H9 (cell line): ENCODE measurements around the gene EHD3. TPM values are rescaled to one million over a fixed set of nuclear protein-coding genes. Genes with fewer than 3 reads are reported as not detected.

ENCODE experiments used
- DNase-seq: peaks from one replicate; pipeline ENCODE4 v3.0.0-alpha.2; 2017
- H2AFZ ChIP-seq: one replicate; pipeline ENCODE4 v1.6.1; 2013; ENCODE audit warnings: mild to moderate bottlenecking, low read length, control low read depth, moderate library complexity
- H2AK5ac ChIP-seq: 2 replicates; pipeline ENCODE4 v1.6.1; 2013; ENCODE audit warnings: low read length, control low read depth, mixed read lengths; ENCODE audit not compliant: insufficient read length
- H2BK120ac ChIP-seq: one replicate; pipeline ENCODE4 v1.6.1; 2013; ENCODE audit warnings: low read depth, mild to moderate bottlenecking, low read length, control low read depth, inconsistent platforms; ENCODE audit not compliant: poor library complexity, severe bottlenecking
- H2BK12ac ChIP-seq: 2 replicates; pipeline ENCODE4 v1.6.1; 2013; ENCODE audit warnings: low read length, control low read depth, mixed read lengths, low read depth; ENCODE audit not compliant: insufficient read length
- H2BK15ac ChIP-seq: 2 replicates; pipeline ENCODE4 v1.6.1; 2013; ENCODE audit warnings: low read depth, low read length, control low read depth
- H2BK20ac ChIP-seq: one replicate; pipeline ENCODE4 v1.6.1; 2013; ENCODE audit warnings: low read depth, mild to moderate bottlenecking, low read length, control low read depth, inconsistent platforms; ENCODE audit not compliant: poor library complexity, severe bottlenecking
- H2BK5ac ChIP-seq: 2 replicates; pipeline ENCODE4 v1.6.1; 2013; ENCODE audit warnings: low read length, control low read depth, mixed read lengths; ENCODE audit not compliant: insufficient read length
- H3K14ac ChIP-seq: 2 replicates; pipeline ENCODE4 v1.6.1; 2013; ENCODE audit warnings: low read length, control low read depth; ENCODE audit not compliant: insufficient read depth
- H3K18ac ChIP-seq: 2 replicates; pipeline ENCODE4 v1.6.1; 2013; ENCODE audit warnings: low read depth, mild to moderate bottlenecking, mixed read lengths, low read length, control low read depth; ENCODE audit not compliant: insufficient read length
- H3K23ac ChIP-seq: 2 replicates; pipeline ENCODE4 v1.6.1; 2013; ENCODE audit warnings: low read length, control low read depth, mixed read lengths, low read depth; ENCODE audit not compliant: insufficient read length
- H3K23me2 ChIP-seq: 2 replicates; pipeline ENCODE4 v1.6.1; 2013; ENCODE audit warnings: low read depth, mild to moderate bottlenecking, mixed read lengths, low read length, control low read depth; ENCODE audit not compliant: insufficient read length, poor library complexity, severe bottlenecking
- H3K27ac ChIP-seq: 2 replicates; pipeline ENCODE4 v1.5.1; 2013; ENCODE audit warnings: low read length, control low read depth, mixed read lengths, low read depth; ENCODE audit not compliant: insufficient read length
- H3K27me3 ChIP-seq: 2 replicates; pipeline ENCODE4 v1.6.1; 2013; ENCODE audit warnings: low read length, control low read depth, inconsistent platforms; ENCODE audit not compliant: insufficient read depth
- H3K4ac ChIP-seq: 2 replicates; pipeline ENCODE4 v1.6.1; 2013; ENCODE audit warnings: low read depth, mild to moderate bottlenecking, control low read depth, inconsistent platforms, low read length, moderate library complexity
- H3K4me1 ChIP-seq: 2 replicates; pipeline ENCODE4 v1.6.1; 2013; ENCODE audit warnings: low read length, control low read depth, inconsistent platforms; ENCODE audit not compliant: insufficient read depth
- H3K4me2 ChIP-seq: 2 replicates; pipeline ENCODE4 v1.6.1; 2013; ENCODE audit warnings: low read length, control low read depth, mixed read lengths; ENCODE audit not compliant: insufficient read length, insufficient read depth
- H3K56ac ChIP-seq: 2 replicates; pipeline ENCODE4 v1.6.1; 2013; ENCODE audit warnings: low read depth, mild to moderate bottlenecking, mixed read lengths, low read length, control low read depth; ENCODE audit not compliant: insufficient read length
- H3K79me1 ChIP-seq: 2 replicates; pipeline ENCODE4 v1.6.1; 2013; ENCODE audit warnings: low read depth, mild to moderate bottlenecking, moderate library complexity, low read length, control low read depth, inconsistent platforms; ENCODE audit not compliant: insufficient read depth, poor library complexity, severe bottlenecking
- H3K79me2 ChIP-seq: 2 replicates; pipeline ENCODE4 v1.6.1; 2013; ENCODE audit warnings: low read length, control low read depth, inconsistent platforms; ENCODE audit not compliant: insufficient read depth
- H3K9ac ChIP-seq: 2 replicates; pipeline ENCODE4 v1.6.1; 2013; ENCODE audit warnings: low read length, control low read depth, mixed read lengths; ENCODE audit not compliant: insufficient read length; ENCODE audit errors: extremely low read depth
- H3K9me3 ChIP-seq: one replicate; pipeline ENCODE4 v1.6.1; 2013; ENCODE audit warnings: low read depth, low read length, inconsistent platforms; ENCODE audit not compliant: control insufficient read depth
- H3T11ph ChIP-seq: one replicate; pipeline ENCODE4 v1.6.1; 2013; ENCODE audit warnings: mild to moderate bottlenecking, low read length, control low read depth, inconsistent platforms
- H4K20me1 ChIP-seq: one replicate; pipeline ENCODE4 v1.6.1; 2013; ENCODE audit not compliant: control insufficient read depth, insufficient read length, insufficient read depth
- H4K5ac ChIP-seq: 2 replicates; pipeline ENCODE4 v1.6.1; 2013; ENCODE audit warnings: low read depth, mild to moderate bottlenecking, mixed read lengths, low read length, control low read depth; ENCODE audit not compliant: insufficient read length
- H4K8ac ChIP-seq: replicated peaks from 2 replicates; pipeline ENCODE4 v1.6.1; 2013; ENCODE audit warnings: low read length, control low read depth, mixed read lengths, low read depth; ENCODE audit not compliant: insufficient read length
- H4K91ac ChIP-seq: 2 replicates; pipeline ENCODE4 v1.6.1; 2013; ENCODE audit warnings: low read depth, mild to moderate bottlenecking, moderate library complexity, mixed read lengths, low read length, control low read depth; ENCODE audit not compliant: insufficient read length
- H3K27ac Mint-ChIP-seq, 3 experiments: 2 replicates in 2 of 3; 3 replicates in 1 of 3; pipeline ENCODE4 v1.8.0; 2020 to 2021; ENCODE audit warnings: mixed read lengths in 3 of 3, mild to moderate bottlenecking in 1 of 3, moderate library complexity in 1 of 3
- H3K27me3 Mint-ChIP-seq: 2 replicates; pipeline ENCODE4 v1.8.0; 2021; ENCODE audit warnings: low read depth, mild to moderate bottlenecking, moderate library complexity, mixed read lengths
- H3K36me3 Mint-ChIP-seq, 3 experiments: 2 replicates in 2 of 3; 3 replicates in 1 of 3; pipeline ENCODE4 v1.8.0; 2020 to 2021; ENCODE audit warnings: low read depth in 3 of 3, mixed read lengths in 3 of 3; ENCODE audit not compliant: insufficient read depth in 1 of 3
- H3K4me1 Mint-ChIP-seq, 2 experiments: 2 replicates each; pipeline ENCODE4 v1.8.0; 2020; ENCODE audit warnings: mixed read lengths in 2 of 2
- H3K4me3 Mint-ChIP-seq, 2 experiments: 2 replicates in 1 of 2; 3 replicates in 1 of 2; pipeline ENCODE4 v1.8.0; 2020 to 2021; ENCODE audit warnings: mild to moderate bottlenecking in 2 of 2, mixed read lengths in 2 of 2, moderate library complexity in 1 of 2
- H3K9me3 Mint-ChIP-seq, 2 experiments: 2 replicates in 1 of 2; 3 replicates in 1 of 2; pipeline ENCODE4 v1.8.0; 2020; ENCODE audit warnings: mild to moderate bottlenecking in 2 of 2, mixed read lengths in 2 of 2, moderate library complexity in 1 of 2
- WGBS: extraction: QIAGEN DNeasy Blood & Tissue Kit; methylation state at CpG from one replicate; pipeline ENCODE4 v1.1.7; 2013; ENCODE audit warnings: missing lambda C conversion rate, low lambda C conversion rate, mixed read lengths; ENCODE audit not compliant: insufficient read length; ENCODE audit errors: extremely low coverage; 5-methylcytosine and 5-hydroxymethylcytosine counted together
- total RNA-seq: library from RNA; stranded (reverse); gene quantifications from 2 replicates; pipeline ENCODE4 v1.2.1, GENCODE V29; 2021
- TF ChIP-seq, protein P1 (sequence below): fragments of 200-600 bp; sonication (generic); conservative IDR thresholded peaks from 3 replicates; pipeline ENCODE4 v1.8.0; 2021; ENCODE audit warnings: antibody characterized with exemption, mild to moderate bottlenecking

EHD3 gene
- total RNA-seq, 1 experiment from 2014 or later: 8.3 TPM

DNA sequence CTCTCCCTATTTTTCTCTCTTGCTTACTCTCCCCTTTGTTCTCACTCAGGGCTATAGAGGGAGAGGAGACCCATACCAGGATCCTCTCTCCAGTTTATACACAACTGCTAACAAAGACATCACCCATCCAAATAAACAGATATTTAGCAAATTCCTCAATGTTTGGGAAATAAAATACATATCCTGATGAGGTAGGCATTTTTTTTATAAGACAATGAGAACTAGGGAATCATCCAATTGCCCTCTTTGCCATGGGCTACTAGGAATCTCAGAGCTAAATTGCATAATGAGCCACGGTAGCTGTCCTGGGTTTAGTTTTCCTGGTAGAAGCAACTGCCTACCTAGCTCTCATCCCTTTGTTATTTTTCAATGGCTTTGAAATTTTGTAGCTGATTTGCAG is 43.8 kb upstream of the EHD3 start:
- Mint-ChIP-seq H3K36me3 (no peaks in the 10 kb centered on the region), H3K27ac (no peak overlapping the region), H3K9me3 (no peaks in the 10 kb centered on the region), H3K27me3 (peaks cover 11% of the 10 kb centered on the region), H3K4me1 (peaks cover 16% of the 10 kb centered on the region in 2 experiments), H3K4me3 (no peak overlapping the region)
- Histone ChIP-seq H3K23ac (no peak overlapping the region), H2BK120ac (no peak overlapping the region), H3K23me2 (no peaks in the 10 kb centered on the region), H3K79me2 (no peaks in the 10 kb centered on the region), H3T11ph (no peak overlapping the region), H3K9ac (no peak overlapping the region), H2AK5ac (no peak overlapping the region), H3K56ac (no peak overlapping the region), H2BK5ac (no peak overlapping the region), H3K4me2 (no peak overlapping the region), H4K8ac (no peak overlapping the region), H3K14ac (no peak overlapping the region), H2AFZ (no peak overlapping the region), H3K4me1 (no peaks in the 10 kb centered on the region), H3K27me3 (no peaks in the 10 kb centered on the region), H3K4ac (no peak overlapping the region), H2BK20ac (no peak overlapping the region), H2BK15ac (no peak overlapping the region), H3K27ac (no peak overlapping the region), H2BK12ac (no peak overlapping the region), H3K9me3 (no peaks in the 10 kb centered on the region), H4K91ac (no peak overlapping the region), H3K18ac (no peak overlapping the region), H4K5ac (no peak overlapping the region), H3K79me1 (no peaks in the 10 kb centered on the region), H4K20me1 (no peaks in the 10 kb centered on the region)
- TF ChIP-seq, protein P1, sequence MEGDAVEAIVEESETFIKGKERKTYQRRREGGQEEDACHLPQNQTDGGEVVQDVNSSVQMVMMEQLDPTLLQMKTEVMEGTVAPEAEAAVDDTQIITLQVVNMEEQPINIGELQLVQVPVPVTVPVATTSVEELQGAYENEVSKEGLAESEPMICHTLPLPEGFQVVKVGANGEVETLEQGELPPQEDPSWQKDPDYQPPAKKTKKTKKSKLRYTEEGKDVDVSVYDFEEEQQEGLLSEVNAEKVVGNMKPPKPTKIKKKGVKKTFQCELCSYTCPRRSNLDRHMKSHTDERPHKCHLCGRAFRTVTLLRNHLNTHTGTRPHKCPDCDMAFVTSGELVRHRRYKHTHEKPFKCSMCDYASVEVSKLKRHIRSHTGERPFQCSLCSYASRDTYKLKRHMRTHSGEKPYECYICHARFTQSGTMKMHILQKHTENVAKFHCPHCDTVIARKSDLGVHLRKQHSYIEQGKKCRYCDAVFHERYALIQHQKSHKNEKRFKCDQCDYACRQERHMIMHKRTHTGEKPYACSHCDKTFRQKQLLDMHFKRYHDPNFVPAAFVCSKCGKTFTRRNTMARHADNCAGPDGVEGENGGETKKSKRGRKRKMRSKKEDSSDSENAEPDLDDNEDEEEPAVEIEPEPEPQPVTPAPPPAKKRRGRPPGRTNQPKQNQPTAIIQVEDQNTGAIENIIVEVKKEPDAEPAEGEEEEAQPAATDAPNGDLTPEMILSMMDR: no peak
- no CpG with 5 or more reads among the region's 1 CpG for WGBS
- DNase-seq: no peak
